Endothelial cell of umbilical vein (primary cell): ENCODE data around the gene PDGFRA. TPM values are rescaled to one million over a fixed set of nuclear protein-coding genes. Genes with fewer than 3 reads are reported as not detected.
A peak's percentile ranks its signal among the peaks of the same experiment; 100 is the strongest.

Experiments
- BruUV-seq: library from RNA; stranded (reverse); fragments of 400-500 nt; replicated peaks from 2 replicates; lab custom pipeline; 2021; lab: Mats Ljungman, UMichigan
- CTCF ChIA-PET: fragments of 300-600, 350-600 bp; sonication (Branson Sonifier 250); formaldehyde crosslinking; loops from one replicate; lab custom pipeline; 2021; ENCODE audit warnings: antibody characterized with exemption, inconsistent platforms; lab: Charles Lee
- POLR2A ChIA-PET: fragments of 300-600, 350-600 bp; sonication (Branson Sonifier 250); formaldehyde crosslinking; loops from one replicate; lab custom pipeline; 2021; ENCODE audit warnings: antibody characterized with exemption, inconsistent platforms; lab: Charles Lee
- DNase-seq: peaks from one replicate; pipeline ENCODE4 v3.0.0-alpha.2; 2011; ENCODE audit warnings: low read depth, low spot score
- FAIRE-seq: peaks from 2 replicates; lab custom pipeline; 2011; peaks lifted over from hg19 to GRCh38; lab: Jason Lieb, UNC
- H2AFZ ChIP-seq: 2 replicates; pipeline ENCODE4 v1.6.0; 2012; ENCODE audit warnings: low read depth, low read length, control low read depth, inconsistent platforms
- H3K27ac ChIP-seq: 2 replicates; pipeline ENCODE4 v1.5.1; 2011; ENCODE audit warnings: low read depth, mild to moderate bottlenecking, control low read depth, low read length, moderate library complexity; ENCODE audit not compliant: insufficient read depth
- H3K27me3 ChIP-seq, 2 experiments: 2 replicates each; pipeline versions ENCODE4 v1.6.0 to v1.6.1; 2011; ENCODE audit warnings: low read length in 2 of 2, mixed read lengths in 1 of 2; ENCODE audit not compliant: control insufficient read depth in 2 of 2, insufficient read depth in 2 of 2
- H3K36me3 ChIP-seq, 2 experiments: 2 replicates in 1 of 2; 3 replicates in 1 of 2; pipeline ENCODE4 v1.5.1; 2011; ENCODE audit warnings: low read length in 2 of 2, mild to moderate bottlenecking in 1 of 2, moderate library complexity in 1 of 2; ENCODE audit not compliant: control insufficient read depth in 2 of 2, insufficient read depth in 2 of 2; ENCODE audit errors: extremely low read depth in 1 of 2
- H3K4me1 ChIP-seq: 3 replicates; pipeline ENCODE4 v1.5.1; 2011; ENCODE audit warnings: mild to moderate bottlenecking, low read length; ENCODE audit not compliant: control insufficient read depth, insufficient read depth; ENCODE audit errors: extremely low read depth
- H3K4me2 ChIP-seq: 2 replicates; pipeline ENCODE4 v1.6.1; 2011; ENCODE audit warnings: low read length, control low read depth, mixed read lengths; ENCODE audit not compliant: insufficient read depth
- H3K4me3 ChIP-seq, 3 experiments: fragments of 200-600 bp in 1 of 3; sonication (generic), shearing (Covaris generic) in 1 of 3; replicated peaks in 1 of 3; 2 replicates each; pipeline ENCODE4 v1.5.1; 2011 to 2016; ENCODE audit warnings: control low read depth in 3 of 3, low read length in 3 of 3, mild to moderate bottlenecking in 2 of 3, inconsistent platforms in 1 of 3, low read depth in 1 of 3, moderate library complexity in 1 of 3; ENCODE audit not compliant: insufficient read depth in 1 of 3
- H3K79me2 ChIP-seq: 2 replicates; pipeline ENCODE4 v1.6.0; 2012; ENCODE audit warnings: low read length, inconsistent platforms; ENCODE audit not compliant: control insufficient read depth, insufficient read depth
- H3K9ac ChIP-seq: replicated peaks from 2 replicates; pipeline ENCODE3; 2011; ENCODE audit warnings: low read length, control low read depth; ENCODE audit not compliant: insufficient read depth; ENCODE audit errors: extremely low read depth
- H3K9me1 ChIP-seq: replicated peaks from 3 replicates; pipeline ENCODE4 v1.6.0; 2011; ENCODE audit warnings: mild to moderate bottlenecking, low read length; ENCODE audit not compliant: control insufficient read depth, insufficient read depth; ENCODE audit errors: extremely low read depth
- H3K9me3 ChIP-seq: replicated peaks from 2 replicates; pipeline ENCODE4 v1.5.1; 2012; ENCODE audit warnings: low read length, inconsistent platforms; ENCODE audit not compliant: control insufficient read depth, insufficient read depth
- H4K20me1 ChIP-seq: replicated peaks from 2 replicates; pipeline ENCODE3; 2011; ENCODE audit warnings: mild to moderate bottlenecking, low read length; ENCODE audit not compliant: control insufficient read depth, insufficient read depth; ENCODE audit errors: extremely low read depth
- CTCF ChIP-seq, 2 donors: IDR thresholded peaks; 1 replicate in 1 of 2; 2 replicates in 1 of 2; pipeline ENCODE4 v1.5.1; 2011; ENCODE audit warnings: low read length in 2 of 2, mild to moderate bottlenecking in 2 of 2, moderate library complexity in 2 of 2, control low read depth in 1 of 2, inconsistent platforms in 1 of 2, low read depth in 1 of 2; ENCODE audit not compliant: insufficient read depth in 1 of 2; ENCODE audit errors: extremely low read depth in 1 of 2
- EZH2 ChIP-seq: IDR thresholded peaks from 2 replicates; pipeline ENCODE4 v1.6.1; 2012; ENCODE audit warnings: borderline replicate concordance, low read depth, mild to moderate bottlenecking, moderate library complexity, low read length, inconsistent platforms; ENCODE audit not compliant: severe bottlenecking
- POLR2AphosphoS5 ChIP-seq: IDR thresholded peaks from 2 replicates; pipeline ENCODE4 v1.6.1; 2012; ENCODE audit warnings: low read depth, mild to moderate bottlenecking, control low read depth, low read length, moderate library complexity; ENCODE audit not compliant: insufficient read depth
- dilution Hi-C: fragments of 300-500 bp; cut with MboI; formaldehyde crosslinking; loops from one replicate; pipeline ENCODE4 v1.15.0; 2019; ENCODE audit warnings: low sequenced_read_pairs; ENCODE audit not compliant: extremely low pct_ligation_motif_present
- intact Hi-C: fragments of 100-400 bp; cut with micrococcal nuclease; formaldehyde crosslinking; loops from one replicate; pipeline ENCODE4 v1.10.0; 2022
- polyA plus RNA-seq, 4 experiments: library from polyadenylated mRNA; depleted of rRNA in 3 of 4; stranded (reverse) in 3 of 4; unstranded in 1 of 4; fragments of >200 nt; gene quantifications; 2 replicates each; pipeline versions ENCODE4 v1.2.1 to v1.2.3, GENCODE V29; 2011 to 2012; ENCODE audit warnings: missing spikeins in 1 of 4
- total RNA-seq: library from RNA; stranded (reverse); gene quantifications from 2 replicates; pipeline ENCODE4 v1.2.3, GENCODE V29; 2021

The PDGFRA gene
- total and polyA plus RNA-seq, 2 donors (not counting 3 experiments of a cell fraction or from before 2014, with no cell fraction given): 0.19 to 0.55 TPM

GRCh38 chr4:54233697-54234496, 4.8 kb downstream of the PDGFRA start:
- peaks cover 44 to 47% of the 10 kb centered on the region in 2 experiments for H3K27me3 ChIP-seq
- FAIRE-seq: peak; percentile 97
- H3K9ac ChIP-seq: no peak overlapping the region

More at GRCh38 chr4:54233697-54234496, 4.8 kb downstream of the PDGFRA start:
- Histone ChIP-seq H3K4me3 (peak overlapping the region in 2 of 3 experiments; percentile 5 to 62), H4K20me1 (no peaks in the 10 kb centered on the region), H3K4me1 (peaks cover 24% of the 10 kb centered on the region), H3K79me2 (no peaks in the 10 kb centered on the region), H3K36me3 (no peaks in the 10 kb centered on the region), H3K4me2 (peak overlapping the region; percentile 54), H3K9me1 (no peaks in the 10 kb centered on the region), H3K27ac (no peak overlapping the region), H3K9me3 (no peaks in the 10 kb centered on the region), H2AFZ (peak overlapping the region; percentile 54)
- no TSS peak for BruUV-seq
- ChIA-PET CTCF (interaction anchor here (0.6 to 4.5 kb wide), 159 partner anchors 8 to 1999 kb away, joined by 3 to 198 read pairs (median 4); partner anchors contain the start of genes FIP1L1 and SCFD2), POLR2A (interaction anchor here (1.0 kb wide), 1 partner anchor 1521 kb away, joined by 3 read pairs; no protein-coding TSS in a partner anchor)
- intact Hi-C loops (loop anchor here (1.0 to 10.0 kb wide), 16 partner anchors 326 to 1858 kb away; partner anchors contain the start of gene FIP1L1), dilution Hi-C loops (no loop called here)
- DNase-seq: peak; percentile 81
- no peak for TF ChIP-seq EZH2
- TF ChIP-seq CTCF (IDR thresholded peaks at IDR 0.05; ENCODE audit: extremely low read depth in 1 of 2, insufficient read depth in 1 of 2, low read depth in 1 of 2, low read length in 2 of 2): peak; percentile 81 to 87
- no peak for TF ChIP-seq POLR2AphosphoS5
